NCI-H526 (cell line): ENCODE measurements around the gene MKKS.
A peak's percentile ranks its signal among the peaks of the same experiment; 100 is the strongest.

Experiments
- DNase-seq, 2 experiments: peaks; one replicate each; lab custom pipeline; 2025; lab: John Stamatoyannopoulos, UW

Gene MKKS

GRCh38 chr20:10368702-10369041 is 65.3 kb downstream of the MKKS start:
- DNase-seq = no peak

GRCh38 chr20:10367943-10368701 is 65.9 kb downstream of the MKKS start:
- no peak for DNase-seq

GRCh38 chr20:10367693-10367942 is 66.4 kb downstream of the MKKS start:
- no peak for DNase-seq

- no peak for DNase-seq
These were observed 66.9 kb downstream of the MKKS start for GRCh38 chr20:10366898-10367692.

GRCh38 chr20:10362674-10363073 is 71.3 kb downstream of the MKKS start:
- DNase-seq = no peak

- no peak for DNase-seq
These were observed 73.1 kb downstream of the MKKS start for GRCh38 chr20:10360878-10361277.

GRCh38 chr20:10359621-10360040 is 74.4 kb downstream of the MKKS start:
- DNase-seq = no peak

- DNase-seq = peak; percentile 59 to 73
These were observed 76.0 kb downstream of the MKKS start for GRCh38 chr20:10357974-10358373.

- DNase-seq = no peak
These were observed 76.8 kb downstream of the MKKS start for GRCh38 chr20:10357061-10357708.

GRCh38 chr20:10356628-10357027 is 77.4 kb downstream of the MKKS start:
- no peak for DNase-seq

- no peak for DNase-seq
These were observed 80.8 kb downstream of the MKKS start for GRCh38 chr20:10352934-10353824.
